ENCODE results near the gene POLE.

Gene POLE

GRCh38 chr12:132649226-132649945 lies 37.8 kb downstream of the POLE start:
- DNase-seq: no peak

GRCh38 chr12:132648616-132649225 lies 38.4 kb downstream of the POLE start:
- DNase-seq: no peak

GRCh38 chr12:132647858-132648257 lies 39.3 kb downstream of the POLE start:
- DNase-seq: no peak

GRCh38 chr12:132646850-132647249 lies 40.3 kb downstream of the POLE start:
- DNase-seq: no peak

GRCh38 chr12:132642846-132643835 lies 44.0 kb downstream of the POLE start:
- no peak for DNase-seq

- no peak for DNase-seq
Observed at GRCh38 chr12:132641811-132642650, 45.1 kb downstream of the POLE start.

- DNase-seq: no peak
Observed at GRCh38 chr12:132640936-132641335, 46.2 kb downstream of the POLE start.

GRCh38 chr12:132639956-132640520 lies 47.1 kb downstream of the POLE start:
- no peak for DNase-seq

- DNase-seq: peak; percentile 44 to 61
Observed at GRCh38 chr12:132638541-132639408, 48.4 kb downstream of the POLE start.

GRCh38 chr12:132637811-132638210 lies 49.3 kb downstream of the POLE start:
- DNase-seq: no peak

- DNase-seq: no peak
Observed at GRCh38 chr12:132635076-132635955, 51.8 kb downstream of the POLE start.

- DNase-seq: no peak
Observed at GRCh38 chr12:132634411-132634990, 52.6 kb downstream of the POLE start.

- DNase-seq: no peak
Observed at GRCh38 chr12:132633901-132634300, 53.2 kb downstream of the POLE start.

GRCh38 chr12:132633398-132633797 lies 53.7 kb downstream of the POLE start:
- no peak for DNase-seq

GRCh38 chr12:132632521-132633228 lies 54.5 kb downstream of the POLE start:
- no peak for DNase-seq

- no peak for DNase-seq
Observed at GRCh38 chr12:132631666-132632065, 55.5 kb downstream of the POLE start.

- no peak for DNase-seq
Observed at GRCh38 chr12:132630672-132631071, 56.5 kb downstream of the POLE start.

- no peak for DNase-seq
Observed at GRCh38 chr12:132629330-132629729, 57.8 kb downstream of the POLE start.
